ENCODE results near the gene METRNL.
"Not testable (repeated sequence)": the region's sequence is repeated elsewhere in the genome, so short reads cannot be mapped to it uniquely, and the experiment has no call there.

METRNL gene

GRCh38 chr17:83125515-83126274, 46.3 kb downstream of the METRNL start:
- DNase-seq = no peak

- no peak for DNase-seq
Observed at GRCh38 chr17:83126275-83126811, 46.9 kb downstream of the METRNL start.

GRCh38 chr17:83127431-83128160, 48.2 kb downstream of the METRNL start:
- DNase-seq = no peak

GRCh38 chr17:83128306-83129240, 49.2 kb downstream of the METRNL start:
- DNase-seq = no peak

- DNase-seq = no peak
Observed at GRCh38 chr17:83129676-83130075, 50.3 kb downstream of the METRNL start.

- no peak for DNase-seq
Observed at GRCh38 chr17:83131401-83132011, 52.1 kb downstream of the METRNL start.

GRCh38 chr17:83132251-83133081, 53.1 kb downstream of the METRNL start:
- DNase-seq = no peak

GRCh38 chr17:83133302-83134121, 54.1 kb downstream of the METRNL start:
- DNase-seq = no peak

- DNase-seq = not testable (repeated sequence)
Observed at GRCh38 chr17:83134456-83134855, 55.0 kb downstream of the METRNL start.

- DNase-seq = no peak
Observed at GRCh38 chr17:83135692-83136091, 56.3 kb downstream of the METRNL start.

- DNase-seq = no peak
Observed at GRCh38 chr17:83136156-83136555, 56.7 kb downstream of the METRNL start.

GRCh38 chr17:83136931-83137330, 57.5 kb downstream of the METRNL start:
- no peak for DNase-seq

- no peak for DNase-seq
Observed at GRCh38 chr17:83137523-83137922, 58.1 kb downstream of the METRNL start.

- DNase-seq = no peak
Observed at GRCh38 chr17:83138820-83139219, 59.4 kb downstream of the METRNL start.

GRCh38 chr17:83139541-83140248, 60.3 kb downstream of the METRNL start:
- not testable (repeated sequence) for DNase-seq

- not testable (repeated sequence) for DNase-seq
Observed at GRCh38 chr17:83140249-83140566, 60.8 kb downstream of the METRNL start.

- DNase-seq = no peak
Observed at GRCh38 chr17:83142619-83143018, 63.2 kb downstream of the METRNL start.

- DNase-seq = no peak
Observed at GRCh38 chr17:83143817-83144231, 64.4 kb downstream of the METRNL start.

Data from NCI-H2029 treated with DMSO at 0.1 percent for 48 hours (cell line).